NCI-H526 treated with DMSO at 0.1 percent for 48 hours (cell line): ENCODE data around the gene PAX7.

ENCODE experiments used
- DNase-seq: peaks from one replicate; lab custom pipeline; 2025; lab: John Stamatoyannopoulos, UW

The PAX7 gene

DNA sequence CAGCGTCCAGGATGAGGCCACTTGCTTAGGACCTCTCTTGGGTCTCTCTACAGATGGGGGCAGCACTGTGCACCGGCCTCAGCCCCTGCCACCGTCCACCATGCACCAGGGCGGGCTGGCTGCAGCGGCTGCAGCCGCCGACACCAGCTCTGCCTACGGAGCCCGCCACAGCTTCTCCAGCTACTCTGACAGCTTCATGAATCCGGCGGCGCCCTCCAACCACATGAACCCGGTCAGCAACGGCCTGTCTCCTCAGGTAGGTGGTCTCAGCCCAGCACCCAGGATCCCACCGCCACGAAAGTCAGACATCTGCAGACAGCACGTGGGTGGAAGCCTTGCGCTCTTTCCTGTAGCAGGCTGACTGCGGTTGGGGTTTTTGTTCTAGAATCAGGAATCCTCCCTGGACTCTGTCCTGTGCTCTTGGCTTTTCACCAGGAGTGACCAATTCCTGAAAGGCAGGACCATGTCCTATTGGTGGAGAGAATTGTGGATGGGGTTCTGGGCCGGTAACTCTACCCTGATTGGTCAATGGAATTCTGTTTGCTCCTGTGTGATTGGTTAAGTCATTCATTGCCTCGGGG is 72.5 kb downstream of the PAX7 start:
- DNase-seq = peak; percentile 14

DNA sequence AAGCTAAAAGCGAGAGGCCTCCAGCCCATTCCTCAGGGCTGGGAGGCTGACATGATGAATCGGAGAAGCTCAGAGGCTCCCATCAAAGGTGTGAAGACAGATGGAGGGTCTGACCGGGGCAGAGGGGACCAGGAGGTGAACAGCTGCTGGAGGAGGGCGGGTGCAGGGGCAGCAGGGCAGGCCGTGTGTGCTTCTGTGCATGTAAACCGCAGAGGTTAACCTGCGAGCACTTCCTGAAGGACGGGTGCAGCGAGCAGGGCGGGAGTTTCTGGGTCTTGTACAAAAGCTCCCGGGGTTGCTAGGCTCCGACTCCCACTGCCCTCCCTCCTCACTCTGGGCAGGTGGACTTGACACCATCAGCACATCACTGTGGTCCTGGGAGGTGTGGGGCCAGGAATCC is 75.2 kb downstream of the PAX7 start:
- no peak for DNase-seq

DNA sequence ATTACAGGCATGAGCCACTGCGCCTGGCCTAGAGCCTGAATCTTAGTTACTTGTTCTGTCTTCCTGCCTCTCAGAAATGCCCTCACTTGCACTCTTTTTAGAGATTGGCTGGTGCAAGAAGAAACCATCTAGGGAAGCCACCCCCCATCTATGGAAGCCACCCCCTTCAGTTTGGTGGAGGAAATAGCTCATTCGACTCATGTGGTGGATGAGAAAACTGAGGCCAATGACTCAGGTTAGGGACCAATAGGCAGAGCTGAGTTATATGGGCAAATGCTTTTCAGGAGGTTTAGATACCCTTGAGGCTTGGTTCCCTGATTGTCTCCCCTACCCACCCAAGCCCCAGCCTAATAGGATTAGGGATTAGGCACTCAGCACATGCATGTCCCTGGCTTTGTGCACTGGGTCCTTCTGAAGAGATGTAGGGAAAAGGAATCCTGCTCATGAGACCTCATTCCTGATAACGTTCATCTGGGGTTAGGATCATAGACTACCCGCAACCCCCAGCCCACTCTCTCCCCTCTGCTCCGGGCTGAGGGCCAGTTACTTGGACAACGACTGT is 77.1 kb downstream of the PAX7 start:
- no peak for DNase-seq

DNA sequence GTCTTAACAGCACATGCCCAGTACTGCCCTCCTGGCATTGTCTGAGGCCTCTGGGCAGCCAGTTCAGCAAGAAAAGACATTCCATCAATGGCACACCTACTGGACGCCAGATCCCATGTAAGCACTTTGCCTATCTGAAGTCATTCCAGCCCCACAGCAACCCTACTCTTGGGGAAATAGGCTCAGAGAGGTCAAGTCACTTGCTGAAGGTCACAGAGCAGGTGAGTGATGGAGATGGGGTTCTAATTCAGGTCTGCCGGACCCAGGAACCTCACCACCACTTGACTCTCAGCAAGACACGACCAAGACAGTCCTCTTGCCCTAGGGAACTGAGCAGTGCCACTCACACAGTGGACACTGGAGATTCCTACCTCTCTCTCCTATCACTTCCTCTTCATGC is 79.4 kb downstream of the PAX7 start:
- DNase-seq = no peak

DNA sequence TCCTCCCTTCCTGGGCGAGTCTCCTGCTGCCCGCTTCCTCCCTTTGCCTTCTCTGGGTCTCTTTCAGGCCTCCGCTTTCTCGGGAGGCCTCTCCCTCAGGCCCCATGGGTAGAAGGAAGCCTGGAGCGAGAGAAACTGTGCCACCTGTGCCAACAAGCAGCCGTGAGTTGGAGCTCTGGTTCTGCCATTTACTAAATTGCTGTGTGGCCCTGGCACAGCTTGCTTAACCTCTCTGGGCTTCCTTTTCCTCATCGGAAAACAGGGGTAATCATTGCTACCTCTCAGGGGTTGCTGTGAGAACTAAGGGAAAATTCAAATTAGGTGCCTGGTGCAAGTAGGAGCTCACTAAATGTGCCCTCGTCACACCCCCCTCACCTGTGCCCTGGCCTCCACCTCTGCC is 80.4 kb downstream of the PAX7 start:
- no peak for DNase-seq

DNA sequence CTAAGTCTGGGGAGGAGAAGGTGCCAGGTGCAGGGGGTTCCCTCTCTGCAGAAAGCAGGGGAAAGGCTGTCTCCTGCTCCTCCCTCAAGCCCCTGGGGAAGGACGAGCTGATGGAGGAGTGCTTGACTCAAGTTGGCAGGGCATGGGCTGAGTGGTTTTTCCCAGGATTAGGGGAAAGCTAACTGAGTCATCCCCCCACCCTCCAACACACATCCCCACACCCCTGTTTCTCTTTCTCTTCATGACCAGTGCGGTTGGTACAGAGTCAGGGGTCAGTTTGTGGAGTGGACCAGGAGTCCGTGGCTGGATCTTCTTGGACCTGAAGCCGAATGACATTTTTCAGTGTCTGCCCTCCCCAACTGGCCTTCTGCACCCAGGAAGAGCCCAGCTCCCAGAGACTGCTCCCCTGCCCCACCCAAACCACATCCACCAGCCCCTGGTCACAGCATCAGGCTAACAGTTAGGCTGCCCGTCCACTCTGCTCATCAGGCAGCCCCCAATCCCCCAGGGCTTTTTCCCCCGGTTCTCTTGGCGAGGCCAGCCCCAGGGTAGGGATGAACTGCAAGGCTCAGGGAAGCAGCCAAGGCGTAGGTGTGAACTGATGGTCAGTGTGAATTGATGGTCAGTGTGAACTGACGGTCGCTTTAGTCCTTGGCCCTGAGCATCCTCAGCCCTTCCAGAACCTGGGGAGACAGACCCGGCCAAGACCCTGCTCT is 81.0 kb downstream of the PAX7 start:
- DNase-seq = no peak

DNA sequence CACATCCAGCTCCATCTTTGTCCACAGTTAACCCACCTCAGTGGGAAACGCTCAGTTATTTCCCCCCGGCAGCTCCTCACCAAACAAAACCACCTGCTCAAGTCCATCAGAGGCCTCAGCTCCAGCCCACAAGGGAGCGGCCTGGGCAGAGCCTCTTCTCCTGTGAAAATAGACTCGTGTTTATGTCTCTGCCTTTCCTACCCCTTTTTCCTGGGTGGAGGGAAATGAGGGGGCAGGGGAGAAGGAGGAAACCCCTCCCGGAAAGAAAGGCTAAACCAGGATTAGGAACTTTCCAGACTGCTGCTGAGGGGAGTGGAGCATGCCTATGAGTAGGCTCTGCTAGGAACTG is 81.6 kb downstream of the PAX7 start:
- no peak for DNase-seq

DNA sequence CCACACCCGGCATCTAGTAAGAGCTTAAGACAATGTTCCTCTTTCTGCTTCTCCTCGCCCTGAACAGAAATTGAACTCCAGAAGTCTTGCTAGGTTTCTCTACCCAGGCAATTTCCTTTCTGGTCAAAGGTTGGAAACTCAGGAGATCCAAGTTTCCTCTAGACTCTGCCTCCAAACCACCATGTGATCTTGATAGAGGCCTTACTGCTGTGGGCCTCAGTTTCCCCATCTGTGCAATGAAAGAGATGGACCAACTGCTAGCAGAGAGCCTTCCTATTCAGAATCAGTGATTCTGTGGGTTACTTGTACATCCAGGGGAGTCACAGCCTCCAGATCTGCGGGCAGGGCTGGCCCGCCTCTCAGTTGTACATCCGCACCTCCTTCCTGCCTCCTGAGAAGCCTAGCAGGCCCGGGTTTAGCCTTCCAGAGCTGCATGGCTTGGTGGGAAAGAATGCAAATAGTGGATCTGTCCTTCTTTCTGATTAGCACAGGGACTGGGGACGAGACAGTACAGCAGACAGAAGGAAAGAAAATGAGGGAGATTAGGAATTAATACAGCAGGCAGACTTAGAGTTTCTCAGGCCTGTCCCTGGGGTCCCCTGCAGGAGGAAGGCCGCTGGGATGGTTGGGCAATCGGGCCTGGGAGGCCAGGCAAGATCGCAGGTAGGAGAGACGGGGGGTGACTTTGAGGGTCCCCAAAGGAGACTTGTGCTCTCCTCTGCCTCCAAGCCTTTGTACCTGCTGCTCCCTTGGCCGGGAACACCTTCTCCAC is 83.9 kb downstream of the PAX7 start:
- DNase-seq = no peak

DNA sequence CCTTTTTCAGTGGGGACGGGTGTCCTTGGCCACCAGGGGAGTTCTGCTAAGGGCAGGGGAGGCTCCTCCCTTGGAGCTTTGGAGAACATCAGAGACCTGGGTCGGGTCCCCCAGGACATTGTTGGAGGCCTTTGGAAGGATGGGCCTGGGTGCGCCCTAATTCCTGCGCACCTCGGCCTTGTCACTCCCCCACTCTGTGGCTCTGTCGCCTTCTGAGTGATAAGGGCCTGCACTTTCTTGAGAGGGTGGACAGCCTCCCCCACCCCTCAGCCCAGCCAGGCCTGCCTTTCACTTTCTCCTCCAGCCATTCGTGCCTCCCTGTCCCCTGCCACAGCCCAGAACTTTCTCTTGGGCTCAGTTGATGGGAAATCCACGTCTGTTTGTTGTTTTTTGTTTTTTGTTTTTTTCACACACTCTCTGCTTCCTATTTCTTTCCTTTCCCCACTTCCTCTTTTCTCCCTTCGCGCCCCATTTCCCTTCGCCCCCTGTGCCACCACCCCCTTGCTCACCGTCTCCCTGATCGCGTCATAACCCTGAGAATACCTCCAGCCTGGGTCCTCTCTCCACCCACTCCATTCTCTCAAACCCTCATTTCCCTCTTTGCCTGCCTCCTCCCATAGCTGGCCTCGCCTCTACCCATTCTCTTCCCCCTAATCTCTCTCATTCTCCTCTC is 85.6 kb downstream of the PAX7 start:
- DNase-seq = no peak

DNA sequence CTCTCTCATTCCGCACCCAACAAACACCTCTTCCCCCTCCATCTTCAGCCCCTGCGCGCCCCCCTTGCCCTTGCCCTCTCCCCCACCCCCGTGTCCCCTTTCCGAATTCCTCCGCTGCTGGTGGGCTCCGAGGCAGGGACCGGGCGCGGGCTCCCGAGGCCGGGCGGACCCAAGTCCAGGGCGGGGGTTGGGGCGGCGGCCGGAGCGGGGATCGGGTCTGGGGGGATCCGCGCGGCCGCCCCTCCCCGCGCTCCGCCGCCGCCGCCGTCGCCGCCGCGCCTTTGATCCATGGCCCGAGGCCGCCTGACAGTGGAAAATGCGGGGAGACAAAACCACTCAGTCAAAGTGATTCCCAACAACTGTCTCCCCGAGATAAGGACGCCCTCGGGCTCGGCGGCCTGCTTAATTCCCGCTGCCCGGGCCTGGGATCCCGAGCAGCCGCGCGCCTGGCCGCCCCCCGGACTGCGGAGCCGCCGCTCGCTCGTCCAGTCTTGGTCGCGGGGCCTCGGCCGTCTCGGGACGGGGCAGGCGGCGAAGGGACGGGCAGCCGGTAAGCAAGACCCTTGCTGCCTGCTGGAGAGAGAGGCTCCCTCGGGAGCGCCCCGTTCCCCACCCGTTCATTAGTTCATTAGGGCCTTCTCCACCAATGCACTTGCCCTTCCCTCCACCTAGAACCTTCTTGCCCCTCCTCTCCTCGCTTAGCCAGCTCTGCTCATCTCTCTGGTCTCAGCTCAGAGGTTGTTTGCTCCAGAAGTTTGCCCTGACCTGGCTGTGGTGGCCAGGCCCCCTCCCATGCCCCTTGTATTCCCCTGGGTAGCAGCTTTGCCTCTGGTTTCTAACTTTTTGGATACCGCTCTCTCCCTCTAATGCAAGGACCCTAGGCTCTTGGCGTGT is 86.4 kb downstream of the PAX7 start:
- DNase-seq = no peak

DNA sequence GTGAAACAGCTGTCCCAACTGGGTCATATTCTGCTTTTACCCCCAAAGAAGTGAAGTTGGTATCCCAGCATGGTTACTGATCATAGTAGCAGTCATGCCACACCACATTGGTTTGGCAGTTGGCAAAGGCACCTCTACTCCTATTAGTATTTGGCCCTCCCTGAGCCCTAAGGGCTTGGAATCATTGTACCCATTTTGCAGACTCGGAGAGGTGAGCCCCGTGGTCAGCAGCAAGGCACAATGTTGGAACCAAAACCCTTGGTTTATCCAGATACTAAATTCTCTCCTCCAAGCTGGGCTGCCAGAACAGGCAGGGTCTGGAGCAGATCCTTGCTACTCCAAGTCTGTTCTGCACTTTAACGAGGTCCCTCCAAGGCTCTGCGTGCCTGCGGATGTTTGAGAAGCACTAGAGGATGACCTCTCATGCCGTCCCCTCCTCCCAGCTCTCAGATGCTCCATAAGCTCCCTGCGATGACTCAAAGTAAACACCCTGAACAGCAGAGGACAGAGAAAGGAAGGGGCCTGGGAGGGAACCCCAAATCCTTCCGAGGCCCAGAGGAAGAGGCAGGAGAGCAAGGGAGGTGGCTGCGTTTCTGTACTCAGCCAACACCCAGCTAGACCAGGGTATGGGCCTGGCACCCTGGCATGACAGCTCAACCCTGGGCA is 89.3 kb downstream of the PAX7 start:
- DNase-seq = no peak

DNA sequence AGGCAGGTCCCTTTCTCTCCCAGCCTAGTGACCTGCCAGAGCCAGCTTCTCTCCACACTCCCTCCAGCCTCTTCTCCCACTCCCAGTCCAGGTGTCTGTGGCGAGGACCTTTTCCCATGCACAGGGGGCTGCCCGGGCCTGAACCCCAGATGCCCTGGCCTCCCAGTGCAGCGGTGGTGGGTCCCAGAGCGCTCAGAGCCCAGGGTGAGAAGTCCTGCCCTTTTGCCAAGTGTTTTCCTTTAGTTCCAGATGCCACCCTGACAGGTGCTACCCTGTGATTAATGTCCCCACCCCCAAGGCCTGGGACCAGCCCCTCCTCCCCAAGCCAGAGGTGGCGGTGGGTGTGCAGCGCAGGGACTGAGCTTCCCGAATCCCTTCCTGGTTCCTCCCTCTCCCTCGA is 90.4 kb downstream of the PAX7 start:
- no peak for DNase-seq

DNA sequence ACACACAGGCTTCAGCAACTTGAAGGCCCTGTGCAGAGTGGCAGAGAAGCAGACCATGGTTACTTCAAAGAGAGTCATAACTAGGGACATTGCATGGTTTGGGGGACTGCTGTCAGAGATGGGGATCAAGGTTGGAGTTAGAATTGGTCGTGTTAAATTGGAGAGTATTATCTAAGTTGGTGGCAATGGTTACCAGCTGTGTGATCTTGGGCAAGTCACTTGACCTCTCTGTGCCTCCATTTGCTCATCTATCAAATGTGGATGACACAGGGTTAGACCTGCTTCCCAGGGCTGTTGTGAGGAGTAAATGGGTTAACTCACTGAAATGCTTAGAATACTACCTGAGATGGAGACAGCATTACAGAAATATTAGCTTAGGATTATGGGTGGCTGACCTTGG is 91.1 kb downstream of the PAX7 start:
- DNase-seq = no peak

DNA sequence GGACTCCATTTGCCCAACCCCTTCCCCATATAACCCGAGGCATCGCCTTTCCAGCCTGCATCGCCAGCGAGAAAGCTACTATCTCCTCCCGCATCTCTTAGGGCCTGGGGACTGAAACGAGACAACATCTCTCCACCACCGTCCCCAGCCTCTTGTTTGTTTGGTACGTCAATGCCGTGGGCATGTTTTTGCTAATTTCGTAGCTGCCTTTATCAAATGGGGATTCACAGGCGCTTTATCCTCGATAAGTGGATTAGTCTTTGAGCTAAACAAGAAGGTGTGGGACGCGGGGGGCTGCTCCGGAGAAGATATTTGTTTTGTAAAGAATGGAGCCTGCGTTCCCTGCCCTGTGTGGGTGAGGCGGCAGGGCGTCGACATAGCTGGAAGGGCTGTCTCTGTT is 91.6 kb downstream of the PAX7 start:
- no peak for DNase-seq

DNA sequence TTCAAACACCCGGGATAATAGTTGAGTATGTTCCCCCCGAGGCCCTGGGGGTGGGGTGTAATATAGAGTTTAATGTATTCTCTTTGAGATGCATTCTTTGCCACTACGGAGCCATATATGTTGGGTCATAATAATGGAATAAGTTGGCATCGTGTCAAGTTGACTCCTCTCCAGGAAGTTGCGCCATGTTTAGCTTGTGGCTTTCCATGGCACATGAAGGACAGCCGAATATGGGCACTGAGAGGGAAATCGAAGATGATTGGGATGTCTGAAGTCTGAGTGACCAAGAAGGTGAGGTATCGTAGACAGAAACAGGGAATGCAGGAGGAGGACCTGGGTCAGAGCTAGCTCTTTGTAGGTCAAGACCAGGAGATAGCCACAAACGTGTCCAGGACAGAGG is 92.6 kb downstream of the PAX7 start:
- no peak for DNase-seq

DNA sequence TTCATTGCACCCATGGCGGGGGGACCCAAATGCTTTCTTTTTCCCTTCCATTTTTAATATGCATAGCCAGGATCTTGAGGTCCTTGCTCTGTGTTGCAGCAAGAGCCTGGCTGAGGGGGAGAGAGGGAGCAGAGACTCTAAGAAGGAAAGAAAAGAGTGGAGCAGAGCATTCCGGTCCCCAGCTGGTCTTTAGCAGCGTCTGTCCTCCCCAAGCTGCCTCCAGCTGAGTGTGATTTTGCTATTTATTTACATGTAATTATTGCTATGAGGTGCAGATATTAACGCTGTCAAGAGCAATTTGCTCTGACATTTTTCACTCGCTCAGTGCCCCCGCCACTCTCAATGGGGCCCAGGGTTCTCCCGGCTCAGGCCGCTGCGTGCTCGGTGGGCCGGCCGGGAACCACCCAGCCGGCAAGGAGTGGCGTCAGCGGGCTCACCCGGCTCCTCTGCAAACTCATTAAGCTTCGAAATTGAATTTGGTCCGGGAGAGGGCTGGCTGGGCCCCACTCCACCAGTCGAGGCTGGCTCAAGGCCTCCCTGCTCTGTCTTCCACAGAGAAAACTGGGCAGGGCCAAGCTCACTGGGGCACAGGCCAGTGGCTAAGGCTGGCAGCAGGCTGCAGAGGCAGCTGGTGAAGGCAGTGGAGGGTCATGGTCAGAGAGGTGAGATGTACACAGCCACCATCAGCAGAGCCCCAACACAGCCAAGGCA is 93.2 kb downstream of the PAX7 start:
- no peak for DNase-seq

DNA sequence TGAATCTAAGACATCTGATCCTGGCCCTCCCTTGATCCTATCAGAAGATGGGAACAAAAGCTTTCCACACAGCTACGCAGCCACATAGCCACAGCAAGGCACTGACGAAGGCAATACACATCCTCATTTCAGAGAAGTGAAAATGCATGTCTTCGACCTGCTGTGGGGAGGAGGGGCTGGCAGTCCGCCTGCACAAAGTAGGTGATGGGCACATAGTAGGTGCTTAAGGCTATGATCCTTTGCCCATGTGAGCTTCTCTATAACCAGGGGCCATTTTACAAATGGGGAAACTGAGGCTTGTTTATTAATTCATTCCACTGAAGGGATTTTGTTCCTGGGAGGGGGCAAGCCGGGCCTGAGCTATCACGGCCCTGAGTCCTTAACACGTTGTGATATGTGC is 94.2 kb downstream of the PAX7 start:
- no peak for DNase-seq

DNA sequence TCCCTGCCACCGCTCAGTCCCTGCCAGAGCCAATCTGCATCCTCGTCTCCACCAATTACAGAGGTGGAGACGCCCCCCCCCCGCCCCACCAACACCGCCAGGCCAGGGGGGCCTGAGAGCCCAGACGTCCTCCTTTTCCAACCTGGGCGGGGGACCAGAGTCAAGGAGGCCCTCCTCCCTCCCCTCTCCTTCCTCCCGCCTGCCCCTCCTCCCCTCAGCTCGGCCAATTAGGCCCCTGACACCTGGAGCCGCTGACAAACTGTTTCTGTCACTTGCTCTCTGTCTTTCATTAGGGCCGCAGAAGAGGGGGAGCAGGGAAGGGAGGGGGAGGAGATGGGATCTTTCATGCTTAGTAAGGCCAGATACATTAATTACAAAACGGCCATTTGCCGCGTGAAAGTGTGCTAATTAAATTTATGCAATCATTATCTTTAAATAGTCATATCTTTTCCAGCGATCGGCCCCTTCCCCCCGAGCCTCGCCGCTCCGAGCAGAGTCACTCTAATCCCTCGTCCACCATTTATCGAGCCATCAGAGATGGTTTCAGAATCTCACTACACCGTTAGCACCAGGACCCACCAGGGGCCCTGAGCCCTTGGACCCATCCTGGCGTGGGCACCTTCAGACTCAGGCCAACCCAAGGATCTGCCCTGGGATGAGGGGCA is 94.7 kb downstream of the PAX7 start:
- DNase-seq = no peak

DNA sequence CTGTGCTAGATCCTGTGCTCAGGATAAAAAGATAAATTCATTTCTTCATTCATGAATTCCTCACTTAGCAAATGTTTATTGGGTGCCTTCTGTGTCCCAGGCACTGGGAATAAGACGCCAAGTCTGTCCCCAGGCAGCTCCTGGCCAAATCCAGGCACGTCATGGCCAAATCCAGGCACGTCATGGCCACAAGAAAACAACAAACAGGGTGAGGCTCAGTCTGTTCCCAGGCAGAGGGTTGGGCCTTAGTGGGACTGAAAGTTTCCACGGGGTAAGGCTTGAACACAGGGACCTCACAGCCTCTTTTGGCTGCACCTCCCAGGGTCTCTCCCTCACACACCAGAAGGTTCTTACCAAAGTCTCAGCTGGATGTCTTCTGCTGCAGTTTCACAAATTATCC is 95.7 kb downstream of the PAX7 start:
- no peak for DNase-seq

DNA sequence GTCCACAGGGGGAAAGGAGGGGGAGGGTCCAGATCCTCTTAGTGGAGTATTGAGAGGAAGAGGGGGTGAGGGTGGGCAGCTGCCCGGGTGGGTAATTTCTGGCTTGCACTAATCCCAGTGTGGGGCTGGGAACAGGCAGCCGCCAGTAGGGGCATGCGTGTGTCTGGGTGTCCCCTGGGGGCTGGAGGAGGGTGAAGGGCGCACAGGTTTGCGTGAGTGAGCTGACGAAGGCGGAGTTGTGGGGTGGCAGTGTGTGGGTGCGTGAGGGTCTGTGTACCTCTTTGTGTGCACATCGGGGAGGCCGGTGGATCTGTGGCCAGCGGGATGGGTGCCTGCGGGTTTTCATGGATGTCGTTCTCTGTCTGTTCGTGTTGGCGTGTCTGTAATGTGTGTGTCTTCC is 97.3 kb downstream of the PAX7 start:
- DNase-seq = no peak
